B cell (primary cell): ENCODE measurements around the gene ZBTB4.

ENCODE experiments used
- CTCF ChIP-seq: fragments of 200-600 bp; IDR thresholded peaks from one replicate; pipeline ENCODE4 v1.8.0; 2022; ENCODE audit warnings: antibody characterized with exemption, mild to moderate bottlenecking
- EZH2 ChIP-seq: IDR thresholded peaks from 2 replicates; pipeline ENCODE4 v1.6.1; 2012; ENCODE audit warnings: borderline replicate concordance, low read depth, mild to moderate bottlenecking, moderate library complexity, low read length; ENCODE audit not compliant: insufficient read depth, poor library complexity, severe bottlenecking

DNA sequence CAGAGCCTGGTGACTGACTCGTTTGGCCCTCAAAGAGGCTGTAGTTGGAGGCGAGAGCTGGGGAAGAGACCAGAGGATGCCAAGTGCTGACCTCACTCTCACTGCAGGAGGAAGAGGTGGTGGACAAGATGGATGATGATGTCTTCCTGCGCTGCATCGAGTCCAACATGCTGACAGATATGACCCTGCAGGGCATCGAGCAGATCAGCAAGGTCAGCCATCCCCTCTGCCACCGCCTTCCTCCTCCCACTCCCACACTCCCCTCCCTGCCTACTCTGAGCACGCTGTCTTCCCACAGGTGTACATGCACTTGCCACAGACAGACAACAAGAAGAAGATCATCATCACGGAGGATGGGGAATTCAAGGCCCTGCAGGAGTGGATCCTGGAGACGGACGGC, 31.7 kb upstream of the ZBTB4 start:
- TF ChIP-seq CTCF, result no peak
- no peak for TF ChIP-seq EZH2
